Activated gamma-delta T cell treated with anti-CD3 and anti-CD28 coated beads, Interleukin-2, amount 50 U/mL, for 16 hours (primary cell): ENCODE data around the gene APLP1.
"Not testable (repeated sequence)": the region's sequence is repeated elsewhere in the genome, so short reads cannot be mapped to it uniquely, and the experiment has no call there.

Source experiments
- DNase-seq: peaks from one replicate; pipeline ENCODE4 v3.0.0-alpha.2; 2020; ENCODE audit warnings: low read depth

APLP1 gene

GRCh38 chr19:35904311-35905068, 36.1 kb downstream of the APLP1 start:
- no peak for DNase-seq

- DNase-seq, result no peak
These were observed 36.9 kb downstream of the APLP1 start for GRCh38 chr19:35905178-35905727.

- no peak for DNase-seq
These were observed 39.0 kb downstream of the APLP1 start for GRCh38 chr19:35907377-35907745.

GRCh38 chr19:35908010-35908441, 39.7 kb downstream of the APLP1 start, which contains the start of gene TYROBP:
TSS of gene TYROBP (minus strand) at chr19:35908295. CDS start at chr19:35908228, 67 bp downstream.
- no peak for DNase-seq

GRCh38 chr19:35908973-35909683, 40.8 kb downstream of the APLP1 start:
- DNase-seq, result no peak

GRCh38 chr19:35909684-35910035, 41.3 kb downstream of the APLP1 start:
- no peak for DNase-seq

GRCh38 chr19:35910355-35910754, 42.0 kb downstream of the APLP1 start:
- DNase-seq, result not testable (repeated sequence)

- no peak for DNase-seq
These were observed 42.8 kb downstream of the APLP1 start for GRCh38 chr19:35911173-35911572.

GRCh38 chr19:35911790-35912189, 43.4 kb downstream of the APLP1 start:
- DNase-seq, result no peak

GRCh38 chr19:35913589-35913988, 45.2 kb downstream of the APLP1 start:
- DNase-seq, result no peak

- no peak for DNase-seq
These were observed 47.1 kb downstream of the APLP1 start for GRCh38 chr19:35915443-35915842.

- DNase-seq, result no peak
These were observed 50.9 kb downstream of the APLP1 start for GRCh38 chr19:35919306-35919705.

- no peak for DNase-seq
These were observed 52.6 kb downstream of the APLP1 start for GRCh38 chr19:35921012-35921411.

- DNase-seq, result no peak
These were observed 57.1 kb downstream of the APLP1 start for GRCh38 chr19:35925501-35925900.

- no peak for DNase-seq
These were observed 60.1 kb downstream of the APLP1 start for GRCh38 chr19:35928507-35928906.
